Smooth muscle cell (in vitro differentiated cells): ENCODE results near the gene KLRD1. TPM values are rescaled to one million over a fixed set of nuclear protein-coding genes. Genes with fewer than 3 reads are reported as not detected.
A peak's percentile ranks its signal among the peaks of the same experiment; 100 is the strongest.
"Not testable (repeated sequence)": the region's sequence is repeated elsewhere in the genome, so short reads cannot be mapped to it uniquely, and the experiment has no call there.

ENCODE experiments used
- DNase-seq: peaks from one replicate; lab custom pipeline; 2025; ENCODE audit not compliant: unreplicated experiment; lab: John Stamatoyannopoulos, UW
- H2AFZ ChIP-seq: fragments of 200-600 bp; sonication (generic); 2 replicates; pipeline ENCODE4 v1.6.0; 2016; ENCODE audit warnings: antibody characterized with exemption, low read depth, mild to moderate bottlenecking
- H3F3A ChIP-seq: fragments of 200-600 bp; sonication (generic); 2 replicates; pipeline ENCODE4 v1.6.0; 2017; ENCODE audit warnings: antibody characterized with exemption, low read depth
- H3K27ac ChIP-seq: fragments of 200-600 bp; sonication (generic); 2 replicates; pipeline ENCODE4 v1.5.1; 2016; ENCODE audit warnings: low read depth, mild to moderate bottlenecking
- H3K27me3 ChIP-seq: fragments of 200-600 bp; sonication (generic); 2 replicates; pipeline ENCODE4 v1.6.1; 2016; ENCODE audit warnings: low read depth, mild to moderate bottlenecking
- H3K36me3 ChIP-seq: fragments of 200-600 bp; sonication (generic); 2 replicates; pipeline ENCODE4 v1.5.1; 2016; ENCODE audit warnings: low read depth
- H3K4me1 ChIP-seq: fragments of 200-600 bp; sonication (generic); 2 replicates; pipeline ENCODE4 v1.5.1; 2016; ENCODE audit warnings: low read depth
- H3K4me2 ChIP-seq: fragments of 200-600 bp; sonication (generic); 2 replicates; pipeline ENCODE4 v1.6.0; 2016; ENCODE audit warnings: mild to moderate bottlenecking
- H3K4me3 ChIP-seq: fragments of 200-600 bp; sonication (generic); 2 replicates; pipeline ENCODE4 v1.5.1; 2016; ENCODE audit warnings: mild to moderate bottlenecking
- H3K79me2 ChIP-seq: fragments of 200-600 bp; sonication (generic); 2 replicates; pipeline ENCODE4 v1.6.0; 2016; ENCODE audit warnings: low read depth, mild to moderate bottlenecking
- H3K9ac ChIP-seq: fragments of 200-600 bp; sonication (generic); 2 replicates; pipeline ENCODE4 v1.6.0; 2016; ENCODE audit warnings: low read depth
- H3K9me3 ChIP-seq: fragments of 200-600 bp; sonication (generic); replicated peaks from 2 replicates; pipeline ENCODE4 v1.5.1; 2016; ENCODE audit warnings: low read depth
- H4K20me1 ChIP-seq: fragments of 200-600 bp; sonication (generic); 2 replicates; pipeline ENCODE4 v1.6.0; 2016; ENCODE audit warnings: low read depth
- WGBS: methylation state at CpG from one replicate; pipeline ENCODE4 v1.1.7; 2016; ENCODE audit warnings: low lambda C conversion rate; 5-methylcytosine and 5-hydroxymethylcytosine counted together
- polyA plus RNA-seq: library from polyadenylated mRNA; unstranded; fragments of >200 nt; fragmentation: Nextera tagmentation; extraction: Ambion mirVana; gene quantifications from 2 replicates; pipeline ENCODE4 v1.2.1, GENCODE V29; 2016
- total RNA-seq: library from RNA; depleted of rRNA; stranded (reverse); fragments of >200 nt; gene quantifications from 2 replicates; pipeline ENCODE4 v1.2.3, GENCODE V29; 2014
- TF ChIP-seq, protein P1 (sequence below): fragments of 200-600 bp; sonication (generic); IDR thresholded peaks from 2 replicates; pipeline ENCODE4 v1.5.1; 2017; ENCODE audit warnings: borderline replicate concordance, mild to moderate bottlenecking, antibody characterized with exemption; ENCODE audit not compliant: insufficient read depth, poor library complexity, severe bottlenecking

Gene KLRD1
- total and polyA plus RNA-seq, 2 experiments from 2014 or later: 0.09 to 0.18 TPM

DNA sequence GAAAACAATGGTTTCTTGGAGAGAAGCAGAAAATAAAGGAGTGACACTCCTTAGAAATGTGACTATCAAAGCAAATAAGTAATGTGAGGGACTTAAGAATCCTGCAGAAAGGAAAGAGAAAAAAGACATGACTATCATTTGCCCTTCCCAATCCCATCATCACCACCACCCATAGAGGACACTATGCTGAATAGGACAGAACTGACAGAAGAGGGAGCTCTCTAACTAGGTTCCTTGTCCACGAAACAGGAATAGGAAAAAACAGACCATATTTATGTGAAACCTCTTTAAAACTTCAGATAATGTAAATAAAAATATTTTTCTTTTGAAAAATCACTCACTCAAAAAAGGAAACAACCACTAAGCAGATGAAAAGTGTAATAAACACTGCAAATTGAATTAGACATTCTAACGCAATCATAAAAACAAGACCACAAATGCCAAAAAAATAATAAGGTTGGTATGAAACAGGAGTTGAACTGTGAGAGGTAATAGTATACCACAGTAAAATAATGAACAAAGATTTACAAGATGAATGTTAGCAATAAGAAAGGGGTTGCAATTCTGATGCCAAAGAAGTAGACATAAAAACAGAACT lies 24.1 kb downstream of the KLRD1 start:
- H3K9me3 ChIP-seq: no peaks in the 10 kb centered on the region
- TF ChIP-seq, protein P1, sequence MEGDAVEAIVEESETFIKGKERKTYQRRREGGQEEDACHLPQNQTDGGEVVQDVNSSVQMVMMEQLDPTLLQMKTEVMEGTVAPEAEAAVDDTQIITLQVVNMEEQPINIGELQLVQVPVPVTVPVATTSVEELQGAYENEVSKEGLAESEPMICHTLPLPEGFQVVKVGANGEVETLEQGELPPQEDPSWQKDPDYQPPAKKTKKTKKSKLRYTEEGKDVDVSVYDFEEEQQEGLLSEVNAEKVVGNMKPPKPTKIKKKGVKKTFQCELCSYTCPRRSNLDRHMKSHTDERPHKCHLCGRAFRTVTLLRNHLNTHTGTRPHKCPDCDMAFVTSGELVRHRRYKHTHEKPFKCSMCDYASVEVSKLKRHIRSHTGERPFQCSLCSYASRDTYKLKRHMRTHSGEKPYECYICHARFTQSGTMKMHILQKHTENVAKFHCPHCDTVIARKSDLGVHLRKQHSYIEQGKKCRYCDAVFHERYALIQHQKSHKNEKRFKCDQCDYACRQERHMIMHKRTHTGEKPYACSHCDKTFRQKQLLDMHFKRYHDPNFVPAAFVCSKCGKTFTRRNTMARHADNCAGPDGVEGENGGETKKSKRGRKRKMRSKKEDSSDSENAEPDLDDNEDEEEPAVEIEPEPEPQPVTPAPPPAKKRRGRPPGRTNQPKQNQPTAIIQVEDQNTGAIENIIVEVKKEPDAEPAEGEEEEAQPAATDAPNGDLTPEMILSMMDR: peak; percentile 78
- WGBS: 51% methylated on average over 2 of the region's 2 CpGs
- no peak overlapping the region for H3K4me3 ChIP-seq
- no peaks in the 10 kb centered on the region for H3K36me3 ChIP-seq
- H3K79me2 ChIP-seq: no peaks in the 10 kb centered on the region
- H4K20me1 ChIP-seq: no peaks in the 10 kb centered on the region
- no peak overlapping the region for H3K27ac ChIP-seq
- H3K9ac ChIP-seq: no peak overlapping the region
- DNase-seq: no peak
- no peaks in the 10 kb centered on the region for H3F3A ChIP-seq
- no peaks in the 10 kb centered on the region for H3K27me3 ChIP-seq
- peak overlapping the region; percentile 61 for H2AFZ ChIP-seq
- H3K4me1 ChIP-seq: no peaks in the 10 kb centered on the region
- H3K4me2 ChIP-seq: no peak overlapping the region

DNA sequence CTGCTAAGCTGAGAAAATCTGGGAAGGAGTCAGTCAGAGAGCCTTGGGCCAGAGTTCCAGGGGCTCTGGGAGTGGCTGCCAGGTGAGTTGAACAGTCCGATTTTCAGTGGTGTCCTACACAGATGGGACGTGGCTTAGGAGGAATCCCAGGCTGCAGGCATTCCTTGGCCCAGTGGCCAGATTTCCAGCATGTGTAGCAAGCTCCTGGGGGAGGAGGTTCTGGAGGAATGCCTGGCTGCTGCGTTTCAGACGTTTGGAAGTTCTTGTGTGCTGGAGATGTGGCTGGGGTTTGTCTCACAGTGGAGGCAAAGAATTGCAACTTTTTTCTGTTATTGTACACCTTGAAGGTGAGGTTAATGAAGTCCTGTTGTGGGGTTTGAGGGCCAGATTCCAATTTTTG lies 28.5 kb downstream of the KLRD1 start:
- not testable (repeated sequence) for H2AFZ ChIP-seq, H3K27ac ChIP-seq, H3K4me1 ChIP-seq, DNase-seq, H3K4me3 ChIP-seq, H3K27me3 ChIP-seq, H3K9me3 ChIP-seq, H3K4me2 ChIP-seq, H3K79me2 ChIP-seq, H3K36me3 ChIP-seq, H4K20me1 ChIP-seq, H3K9ac ChIP-seq, H3F3A ChIP-seq
- 48% methylated on average over 4 of the region's 4 CpGs for WGBS

DNA sequence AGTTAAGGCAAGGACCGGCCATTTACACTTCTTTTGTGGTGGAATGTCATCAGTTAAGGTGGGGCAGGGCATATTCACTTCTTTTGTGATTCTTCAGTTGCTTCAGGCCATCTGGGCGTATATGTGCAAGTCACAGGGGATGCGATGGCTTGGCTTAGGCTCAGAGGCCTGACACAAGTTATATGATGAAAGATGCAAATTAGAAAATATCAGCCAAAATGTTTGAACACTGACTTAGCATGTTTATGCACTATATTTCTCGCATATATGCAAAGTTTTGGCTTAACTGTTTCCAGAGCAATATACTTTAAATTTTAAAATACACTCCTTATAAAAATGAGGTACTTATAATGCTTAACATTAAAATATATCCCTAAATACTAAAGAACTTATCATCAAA lies 30.8 kb downstream of the KLRD1 start:
- DNase-seq, H3K27me3 ChIP-seq: not testable (repeated sequence)

DNA sequence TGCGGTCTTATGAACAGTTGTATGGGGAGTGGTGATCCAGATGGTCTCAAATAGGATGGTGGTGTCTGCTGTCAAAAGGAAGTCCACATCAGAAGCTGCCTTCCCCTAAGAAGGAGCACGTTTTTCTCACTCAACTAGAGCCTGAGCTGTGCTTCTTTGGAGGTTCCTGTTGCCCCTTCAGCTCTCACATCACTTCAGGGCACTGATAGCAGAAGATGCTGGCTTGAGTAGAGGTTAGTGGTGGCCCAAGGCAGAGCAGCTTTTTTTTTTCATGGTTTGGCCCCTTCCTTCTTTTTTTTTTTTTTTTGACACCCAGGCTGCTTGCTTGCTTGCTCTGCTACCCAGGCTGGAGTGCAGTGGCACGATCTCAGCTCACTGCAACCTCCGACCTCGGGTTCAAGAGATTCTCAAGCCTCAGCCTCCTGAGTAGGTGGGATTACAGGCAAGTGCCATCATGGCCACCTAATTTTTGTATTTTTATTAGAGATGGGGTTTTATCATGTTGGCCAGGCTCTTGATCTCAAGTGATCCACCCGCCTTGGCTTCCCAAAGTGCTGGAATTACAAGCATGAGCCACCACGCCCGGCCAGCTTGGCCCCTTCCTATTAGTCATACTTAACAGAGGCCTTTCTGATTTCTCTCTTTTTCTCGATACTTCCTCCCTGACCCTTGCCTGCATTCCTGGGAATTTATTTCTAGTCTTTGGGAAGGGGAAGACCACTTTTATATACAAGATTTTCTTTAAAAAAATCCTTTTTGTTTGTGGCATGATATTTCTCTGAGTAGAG lies 31.6 kb downstream of the KLRD1 start:
- TF ChIP-seq, protein P1: no peak
- H3K27ac ChIP-seq: peak overlapping the region; percentile 28
- no peaks in the 10 kb centered on the region for H3K9me3 ChIP-seq
- H4K20me1 ChIP-seq: no peaks in the 10 kb centered on the region
- H3K4me3 ChIP-seq: no peak overlapping the region
- 54% methylated on average over 9 of the region's 9 CpGs for WGBS
- no peak overlapping the region for H2AFZ ChIP-seq
- no peak overlapping the region for H3K9ac ChIP-seq
- H3F3A ChIP-seq: no peaks in the 10 kb centered on the region
- DNase-seq: no peak
- no peaks in the 10 kb centered on the region for H3K4me1 ChIP-seq
- H3K79me2 ChIP-seq: no peaks in the 10 kb centered on the region
- H3K36me3 ChIP-seq: no peaks in the 10 kb centered on the region
- H3K27me3 ChIP-seq: no peaks in the 10 kb centered on the region
- H3K4me2 ChIP-seq: peak overlapping the region; percentile 56

More for the DNA sequence above, 30.8 kb downstream of the KLRD1 start:
- not testable (repeated sequence) for H3K4me2 ChIP-seq, H3K9me3 ChIP-seq, H3K4me1 ChIP-seq, H3K27ac ChIP-seq, H3K9ac ChIP-seq, H3K4me3 ChIP-seq, H3F3A ChIP-seq, H4K20me1 ChIP-seq, H3K36me3 ChIP-seq, H3K79me2 ChIP-seq, H2AFZ ChIP-seq
- WGBS: 90% methylated on average over 4 of the region's 4 CpGs

DNA sequence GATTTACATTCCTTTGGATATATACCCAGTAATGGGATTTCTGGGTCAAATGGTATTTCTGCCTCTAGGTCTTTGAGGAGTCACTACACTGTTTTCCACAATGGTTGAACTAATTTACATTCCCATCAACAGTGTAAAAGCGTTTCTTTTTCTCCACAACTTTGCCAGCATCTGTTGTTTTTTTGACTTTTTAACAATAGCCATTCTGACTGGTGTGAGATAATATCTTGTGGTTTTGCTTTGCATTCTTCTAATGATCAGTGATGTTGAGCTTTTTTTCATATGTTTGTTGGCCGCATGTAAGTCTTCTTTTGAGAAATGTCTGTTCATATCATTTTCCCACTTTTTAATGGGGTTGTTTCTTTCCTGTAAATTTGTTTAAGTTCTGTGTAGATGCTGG lies 33.3 kb downstream of the KLRD1 start:
- not testable (repeated sequence) for H3K4me3 ChIP-seq, H3K36me3 ChIP-seq, H3K4me1 ChIP-seq, DNase-seq, H3K27ac ChIP-seq, H4K20me1 ChIP-seq, H3K4me2 ChIP-seq, H3K27me3 ChIP-seq, H3K9me3 ChIP-seq, H2AFZ ChIP-seq, H3K79me2 ChIP-seq, H3K9ac ChIP-seq, H3F3A ChIP-seq
- 76% methylated on average over 2 of the region's 2 CpGs for WGBS
